HG02870 (cell line): Measurements from ENCODE around the gene OSBPL3.
"Not testable (repeated sequence)": the region's sequence is repeated elsewhere in the genome, so short reads cannot be mapped to it uniquely, and the experiment has no call there.

ENCODE experiments used
- ATAC-seq: cut with Tn5 transposase; IDR thresholded peaks from one replicate; pipeline ENCODE4 v1.9.1; 2021; ENCODE audit warnings: mild to moderate bottlenecking, moderate library complexity; ENCODE audit not compliant: unreplicated experiment

The OSBPL3 gene

GRCh38 chr7:24979863-24980533, at the start of gene OSBPL3:
Gene OSBPL3, minus strand, starts transcription at chr7:24980178. Its CDS starts 87,706 bp downstream, at chr7:24892472.
- peak; percentile 74 for ATAC-seq

- ATAC-seq = no peak
Observed at GRCh38 chr7:25029075-25029474, 49.1 kb upstream of the OSBPL3 start.

GRCh38 chr7:25028370-25029021, 48.5 kb upstream of the OSBPL3 start:
- ATAC-seq = no peak

- ATAC-seq = no peak
Observed at GRCh38 chr7:25026156-25026555, 46.2 kb upstream of the OSBPL3 start.

GRCh38 chr7:25025218-25025671, 45.3 kb upstream of the OSBPL3 start:
- ATAC-seq = no peak

GRCh38 chr7:25024066-25024465, 44.1 kb upstream of the OSBPL3 start:
- ATAC-seq = no peak

- ATAC-seq = not testable (repeated sequence)
Observed at GRCh38 chr7:25017671-25018070, 37.7 kb upstream of the OSBPL3 start.

GRCh38 chr7:25014756-25015155, 34.8 kb upstream of the OSBPL3 start:
- ATAC-seq = no peak

GRCh38 chr7:25012710-25013109, 32.7 kb upstream of the OSBPL3 start:
- not testable (repeated sequence) for ATAC-seq

- ATAC-seq = no peak
Observed at GRCh38 chr7:25012254-25012653, 32.3 kb upstream of the OSBPL3 start.

GRCh38 chr7:25009257-25009656, 29.3 kb upstream of the OSBPL3 start:
- no peak for ATAC-seq

- no peak for ATAC-seq
Observed at GRCh38 chr7:25007668-25008067, 27.7 kb upstream of the OSBPL3 start.

GRCh38 chr7:25006276-25006675, 26.3 kb upstream of the OSBPL3 start:
- ATAC-seq = no peak

- ATAC-seq = no peak
Observed at GRCh38 chr7:25005658-25006057, 25.7 kb upstream of the OSBPL3 start.

GRCh38 chr7:25002786-25003185, 22.8 kb upstream of the OSBPL3 start:
- ATAC-seq = no peak

GRCh38 chr7:24995466-24995865, 15.5 kb upstream of the OSBPL3 start:
- no peak for ATAC-seq

- ATAC-seq = no peak
Observed at GRCh38 chr7:24992314-24992713, 12.3 kb upstream of the OSBPL3 start.

- ATAC-seq = no peak
Observed at GRCh38 chr7:24991353-24991752, 11.4 kb upstream of the OSBPL3 start.

GRCh38 chr7:24987331-24987842, 7.4 kb upstream of the OSBPL3 start:
- no peak for ATAC-seq

- ATAC-seq = no peak
Observed at GRCh38 chr7:24982917-24983316, 2.9 kb upstream of the OSBPL3 start.

GRCh38 chr7:24981171-24981951, 1.4 kb upstream of the OSBPL3 start:
- no peak for ATAC-seq
